ENCODE results near the gene CACNG1. TPM values are rescaled to one million over a fixed set of nuclear protein-coding genes. Genes with fewer than 3 reads are reported as not detected.

Gene CACNG1
- total RNA-seq, 4 donors from 2014 or later = not detected

DNA sequence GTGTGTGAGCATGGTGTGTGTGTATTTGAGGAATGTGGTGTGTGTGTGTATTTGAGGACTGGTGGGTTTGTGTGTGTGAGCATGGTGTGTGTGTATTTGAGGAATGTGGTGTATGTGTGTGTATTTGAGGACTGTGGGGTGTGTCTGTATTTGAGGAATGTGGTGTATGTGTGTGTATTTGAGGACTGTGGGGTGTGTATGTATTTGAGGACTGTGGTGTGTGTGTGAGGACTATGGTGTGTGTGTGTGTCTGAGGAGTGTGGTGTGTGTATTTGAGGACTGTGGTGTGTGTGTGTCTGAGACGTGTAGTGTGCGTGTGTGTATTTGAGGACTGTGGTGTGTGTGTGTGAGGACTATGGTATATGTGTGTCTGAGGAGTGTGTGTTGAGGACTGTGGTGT is 18.0 kb upstream of the CACNG1 start:
- TF ChIP-seq, protein P1, sequence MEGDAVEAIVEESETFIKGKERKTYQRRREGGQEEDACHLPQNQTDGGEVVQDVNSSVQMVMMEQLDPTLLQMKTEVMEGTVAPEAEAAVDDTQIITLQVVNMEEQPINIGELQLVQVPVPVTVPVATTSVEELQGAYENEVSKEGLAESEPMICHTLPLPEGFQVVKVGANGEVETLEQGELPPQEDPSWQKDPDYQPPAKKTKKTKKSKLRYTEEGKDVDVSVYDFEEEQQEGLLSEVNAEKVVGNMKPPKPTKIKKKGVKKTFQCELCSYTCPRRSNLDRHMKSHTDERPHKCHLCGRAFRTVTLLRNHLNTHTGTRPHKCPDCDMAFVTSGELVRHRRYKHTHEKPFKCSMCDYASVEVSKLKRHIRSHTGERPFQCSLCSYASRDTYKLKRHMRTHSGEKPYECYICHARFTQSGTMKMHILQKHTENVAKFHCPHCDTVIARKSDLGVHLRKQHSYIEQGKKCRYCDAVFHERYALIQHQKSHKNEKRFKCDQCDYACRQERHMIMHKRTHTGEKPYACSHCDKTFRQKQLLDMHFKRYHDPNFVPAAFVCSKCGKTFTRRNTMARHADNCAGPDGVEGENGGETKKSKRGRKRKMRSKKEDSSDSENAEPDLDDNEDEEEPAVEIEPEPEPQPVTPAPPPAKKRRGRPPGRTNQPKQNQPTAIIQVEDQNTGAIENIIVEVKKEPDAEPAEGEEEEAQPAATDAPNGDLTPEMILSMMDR (IDR thresholded peaks at IDR 0.05; ENCODE audit: low read depth) = no peak

DNA sequence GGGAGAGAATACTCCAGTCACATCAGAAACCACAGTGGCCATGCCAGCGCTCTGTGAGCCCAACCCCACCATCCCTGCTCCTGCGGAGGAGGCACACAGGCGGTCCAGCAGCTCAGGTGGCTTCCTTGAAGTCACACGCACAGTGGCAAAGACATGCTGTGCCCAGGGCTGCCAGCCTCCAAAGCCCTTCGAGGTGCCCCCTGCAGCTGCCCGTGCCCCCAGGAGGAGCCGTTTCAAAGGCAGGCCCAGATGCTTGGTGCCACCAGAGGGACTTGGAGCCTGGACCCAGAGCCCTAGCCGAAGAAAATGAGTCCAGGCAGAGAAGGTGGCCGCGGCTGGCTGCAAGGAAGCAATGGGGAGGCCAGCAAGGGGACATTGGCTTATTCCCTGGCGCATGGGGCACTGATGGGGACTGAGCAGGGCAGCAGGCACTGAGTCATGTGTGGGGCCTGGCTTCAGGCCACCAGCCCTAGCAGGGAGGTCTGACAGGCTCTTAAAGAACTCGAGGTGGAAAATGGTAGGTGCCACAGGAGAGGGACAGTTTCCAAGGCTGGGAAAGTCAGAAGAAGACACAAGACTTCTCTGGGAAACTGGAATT is 17.2 kb upstream of the CACNG1 start:
- TF ChIP-seq, protein P1 (IDR thresholded peaks at IDR 0.05; ENCODE audit: low read depth) = no peak

DNA sequence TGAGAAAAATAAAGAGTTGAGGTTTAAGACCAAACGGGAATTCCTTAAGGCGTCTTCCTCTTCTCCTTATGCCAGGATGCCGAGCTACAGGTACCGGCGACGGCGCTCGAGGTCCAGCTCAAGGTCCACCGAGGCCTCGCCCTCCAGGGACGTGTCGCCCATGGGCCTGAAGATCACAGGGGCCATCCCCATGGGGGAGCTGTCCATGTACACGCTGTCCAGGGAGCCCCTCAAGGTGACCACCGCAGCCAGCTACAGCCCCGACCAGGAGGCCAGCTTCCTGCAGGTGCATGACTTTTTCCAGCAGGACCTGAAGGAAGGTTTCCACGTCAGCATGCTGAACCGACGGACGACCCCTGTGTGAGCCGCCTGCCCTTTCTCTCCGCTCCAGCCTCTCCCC is 13.7 kb upstream of the CACNG1 start:
- TF ChIP-seq, protein P1 (IDR thresholded peaks at IDR 0.05; ENCODE audit: low read depth) = no peak

DNA sequence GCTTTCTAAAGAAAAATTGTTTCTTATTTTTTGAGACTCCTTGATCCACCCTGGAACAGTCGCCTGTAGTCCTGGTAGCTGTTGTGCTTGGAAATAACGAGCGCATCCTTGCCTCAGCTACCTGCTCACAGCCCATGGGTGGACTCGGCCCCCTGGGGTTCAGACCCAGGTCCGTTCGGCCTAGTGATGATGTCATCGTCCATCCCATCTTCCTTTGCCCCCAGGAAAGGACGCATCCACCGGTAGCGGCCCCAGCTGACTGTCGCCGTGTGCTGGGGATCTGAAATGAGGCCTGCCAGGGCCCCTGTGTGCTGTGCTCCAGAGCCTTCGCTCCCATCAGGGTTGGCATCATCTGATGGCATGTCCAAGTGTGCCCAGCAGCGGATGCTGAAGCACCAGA is 12.0 kb upstream of the CACNG1 start:
- TF ChIP-seq, protein P1 (IDR thresholded peaks at IDR 0.05; ENCODE audit: low read depth) = no peak

DNA sequence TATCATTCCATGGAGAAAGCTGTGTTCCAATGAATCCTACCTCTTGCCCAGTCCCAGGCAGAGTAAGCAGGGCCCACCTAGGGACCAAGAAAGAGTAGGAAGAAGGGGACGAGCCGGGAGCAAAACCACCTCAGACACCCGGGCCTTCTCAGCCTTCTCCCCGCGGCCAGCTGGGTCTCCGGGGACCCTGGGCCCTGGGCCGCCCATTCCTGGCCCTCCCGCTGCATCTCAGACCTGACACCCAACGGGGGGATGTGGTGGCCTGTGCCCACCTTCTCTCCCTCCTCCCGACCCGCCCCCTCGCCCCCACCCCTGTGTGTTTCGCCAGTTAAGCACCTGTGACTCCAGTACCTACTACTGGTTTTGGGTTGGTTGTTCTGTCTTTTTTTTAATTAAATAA is 11.4 kb upstream of the CACNG1 start:
- TF ChIP-seq, protein P1 (IDR thresholded peaks at IDR 0.05; ENCODE audit: low read depth) = no peak

DNA sequence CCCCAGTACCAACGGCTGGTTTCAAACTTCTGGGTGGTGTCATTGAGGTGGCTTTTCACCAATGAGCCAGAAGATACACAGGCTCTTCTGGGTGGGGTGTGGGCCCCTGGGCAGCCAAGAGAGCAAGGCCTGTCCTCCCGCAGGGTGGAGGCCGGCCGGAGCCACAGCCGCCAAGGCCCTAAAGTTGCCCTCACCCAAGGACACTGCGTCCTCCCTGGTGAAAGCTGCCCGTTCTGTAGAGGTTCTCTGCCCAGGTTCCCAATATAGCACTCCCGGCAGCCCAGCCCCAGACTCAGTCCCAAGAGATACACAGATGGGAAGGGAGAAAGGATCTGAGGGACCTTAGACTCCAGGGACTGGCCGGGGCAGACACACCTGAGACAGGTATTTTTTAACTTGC is 10.7 kb upstream of the CACNG1 start:
- TF ChIP-seq, protein P1 (IDR thresholded peaks at IDR 0.05; ENCODE audit: low read depth) = no peak

DNA sequence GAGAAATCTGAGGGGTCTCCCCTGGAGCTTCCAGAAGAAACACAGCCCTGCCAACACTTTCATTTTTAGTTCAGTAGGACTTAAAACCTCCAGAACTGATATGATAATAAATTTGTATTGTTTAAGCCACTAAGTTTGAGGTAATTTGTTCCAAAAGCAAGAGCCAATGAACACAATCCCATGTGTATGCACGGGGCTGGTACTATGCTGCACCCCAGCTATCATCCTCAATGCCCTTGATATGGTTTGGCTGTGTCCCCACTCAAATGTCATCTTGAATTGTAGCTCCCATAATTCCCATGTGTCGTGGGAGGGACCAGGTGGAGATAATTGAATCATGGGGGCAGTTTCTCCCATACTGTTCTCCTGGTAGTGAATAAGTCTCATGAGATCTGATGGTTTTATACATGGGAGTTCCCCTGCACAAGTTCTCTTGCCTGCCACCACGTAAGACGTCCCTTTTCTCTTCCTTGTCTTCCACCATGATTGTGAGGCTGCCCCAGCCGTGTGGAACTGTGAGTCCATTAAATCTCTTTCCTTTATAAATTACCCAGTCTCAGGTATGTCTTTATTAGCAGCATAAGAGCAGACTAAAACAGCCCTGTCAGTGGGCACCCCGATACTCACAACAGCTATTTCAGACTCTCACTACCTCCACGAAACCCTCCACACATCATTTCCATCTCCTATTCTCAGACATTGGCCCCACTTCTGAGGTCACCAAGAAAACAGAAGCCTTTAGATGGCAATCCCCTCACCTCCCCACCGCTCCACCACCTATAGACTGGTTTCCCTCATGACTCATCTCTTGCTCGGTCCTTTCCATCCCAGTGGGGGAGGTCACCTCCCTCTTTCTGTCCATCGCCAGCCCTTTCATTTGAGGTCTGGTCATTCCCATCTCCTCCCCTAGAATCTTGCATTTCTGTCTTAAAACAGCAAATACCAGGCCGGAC is 8.9 kb upstream of the CACNG1 start:
- TF ChIP-seq, protein P1 (IDR thresholded peaks at IDR 0.05; ENCODE audit: low read depth) = no peak
